GM12865 (cell line): ENCODE results near the gene MXI1.
A peak's percentile ranks its signal among the peaks of the same experiment; 100 is the strongest.

Experiments
- DNase-seq: peaks from one replicate; pipeline ENCODE4 v3.0.0; 2010; ENCODE audit warnings: low read depth
- H3K4me3 ChIP-seq: 2 replicates; pipeline ENCODE4 v1.5.1; 2011; ENCODE audit warnings: mild to moderate bottlenecking, low read depth, low read length, control low read depth
- CTCF ChIP-seq: IDR thresholded peaks from 2 replicates; pipeline ENCODE4 v1.5.1; 2011; ENCODE audit warnings: low read length, control low read depth, low read depth, inconsistent platforms; ENCODE audit not compliant: insufficient read depth; ENCODE audit errors: missing control alignments

MXI1 gene

GRCh38 chr10:110285501-110285900 lies 78.1 kb downstream of the MXI1 start:
- no peak for TF ChIP-seq CTCF
- H3K4me3 ChIP-seq: no peak overlapping the region
- no peak for DNase-seq

GRCh38 chr10:110286841-110287240 lies 79.4 kb downstream of the MXI1 start:
- H3K4me3 ChIP-seq: no peak overlapping the region
- DNase-seq: no peak
- TF ChIP-seq CTCF: no peak

- DNase-seq: no peak
- no peak for TF ChIP-seq CTCF
- H3K4me3 ChIP-seq: no peak overlapping the region
Observed at GRCh38 chr10:110296966-110297365, 89.6 kb downstream of the MXI1 start.

DNA sequence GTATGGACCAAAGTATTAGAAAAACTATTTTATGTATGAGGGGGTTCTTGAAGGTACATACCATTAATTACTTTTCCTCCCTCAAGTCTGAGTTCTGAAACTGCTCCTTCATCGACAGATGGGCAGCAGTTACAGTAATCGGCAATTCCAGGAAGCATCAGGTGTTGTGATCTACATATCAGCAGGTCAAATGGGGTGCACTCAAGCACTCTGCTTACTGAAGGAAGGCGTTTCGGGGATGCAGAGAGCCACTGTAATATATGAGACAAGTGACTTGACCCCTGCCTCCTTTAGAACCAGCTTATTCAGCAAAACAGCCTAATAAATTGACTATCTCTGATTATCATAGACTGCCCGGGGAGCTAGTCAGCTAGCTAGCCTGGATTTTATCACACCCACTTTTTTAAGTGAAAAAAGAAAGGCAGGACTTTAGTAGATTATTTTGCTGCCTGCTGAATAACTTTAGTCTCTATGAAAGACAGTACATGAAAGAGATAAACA lies 93.1 kb downstream of the MXI1 start:
- DNase-seq: no peak
- TF ChIP-seq CTCF: no peak
- H3K4me3 ChIP-seq: no peak overlapping the region

DNA sequence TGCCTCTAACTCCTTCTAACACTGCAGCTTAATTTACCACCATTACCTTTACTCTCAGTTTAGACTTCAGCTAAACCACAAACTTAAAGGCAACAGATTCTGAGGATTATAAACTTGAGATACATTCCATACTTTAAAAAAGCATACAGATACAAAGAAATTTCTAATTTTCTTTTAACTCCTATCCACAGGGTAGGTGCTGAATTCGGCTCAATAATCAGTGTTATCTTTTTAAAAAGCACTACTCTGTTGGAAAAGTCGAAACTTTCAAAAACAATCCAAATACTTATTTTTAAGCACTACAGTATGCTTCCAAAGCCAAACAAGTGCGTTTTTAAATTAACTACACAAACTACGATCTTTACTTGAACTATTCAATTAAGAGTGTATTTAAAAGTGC lies 96.3 kb downstream of the MXI1 start:
- DNase-seq: no peak
- peak overlapping the region; percentile 98 for H3K4me3 ChIP-seq
- TF ChIP-seq CTCF: no peak

GRCh38 chr10:110304394-110304779 lies 97.0 kb downstream of the MXI1 start:
- DNase-seq: peak; percentile 41
- no peak for TF ChIP-seq CTCF
- H3K4me3 ChIP-seq: peak overlapping the region; percentile 98

DNA sequence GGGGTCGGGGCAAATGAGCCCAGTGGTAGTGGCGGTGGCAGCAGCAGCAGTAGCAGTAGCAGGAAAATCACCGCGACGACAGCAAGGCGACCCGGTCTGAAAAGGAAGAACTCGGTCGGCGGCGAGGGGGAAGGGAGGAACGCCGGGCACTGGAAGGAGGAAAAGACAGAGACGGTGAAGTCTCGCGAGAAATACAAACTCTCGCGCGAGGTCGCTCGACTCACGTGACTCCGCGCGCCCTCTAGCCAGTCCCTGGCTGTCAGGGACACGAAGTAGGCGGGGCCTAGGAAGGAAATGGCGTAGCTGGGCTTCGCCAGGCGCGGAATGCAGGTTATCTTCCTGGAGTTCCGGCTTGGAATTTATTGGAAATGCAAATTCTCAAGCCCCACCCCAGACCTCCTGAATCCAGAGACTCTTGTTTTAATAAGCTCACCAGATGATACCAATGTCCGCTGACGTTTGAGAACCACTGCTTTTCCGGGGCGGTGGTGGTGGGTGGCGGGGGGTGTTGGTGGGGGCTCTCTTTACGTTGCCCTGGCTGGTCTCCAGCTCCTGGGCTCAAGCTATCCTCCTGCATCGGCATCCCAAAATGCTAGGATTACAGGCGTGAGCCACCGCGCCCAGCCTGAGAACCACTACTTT lies 97.5 kb downstream of the MXI1 start, which contains the start of gene SMNDC1:
Gene SMNDC1, minus strand, starts transcription at position 141 of the 642 bp plus-strand sequence. CDS start 1,333 bp downstream, outside the sequence.
- peak within 1 kb of the TSS; percentile 98 for H3K4me3 ChIP-seq

More for the DNA sequence above, 97.5 kb downstream of the MXI1 start, which contains the start of gene SMNDC1:
- peak; percentile 98 for DNase-seq
- TF ChIP-seq CTCF: no peak
